Erythroblast (primary cell): Measurements from ENCODE around the gene NUP98.
A peak's percentile ranks its signal among the peaks of the same experiment; 100 is the strongest.

Experiments used
- DNase-seq, 2 experiments: peaks; one replicate each; lab custom pipeline; 2025; lab: John Stamatoyannopoulos, UW
- GATA1 ChIP-seq: IDR thresholded peaks from 2 replicates; pipeline ENCODE4 v1.6.1; 2011; ENCODE audit warnings: low read depth, mild to moderate bottlenecking, control low read depth, low read length, moderate library complexity
- POLR2A ChIP-seq: IDR thresholded peaks from 2 replicates; pipeline ENCODE4 v1.6.1; 2011; ENCODE audit warnings: mild to moderate bottlenecking, low read length

NUP98 gene

GRCh38 chr11:3764266-3764665 lies 33.1 kb downstream of the NUP98 start:
- DNase-seq, result no peak
- TF ChIP-seq GATA1, result no peak

DNA sequence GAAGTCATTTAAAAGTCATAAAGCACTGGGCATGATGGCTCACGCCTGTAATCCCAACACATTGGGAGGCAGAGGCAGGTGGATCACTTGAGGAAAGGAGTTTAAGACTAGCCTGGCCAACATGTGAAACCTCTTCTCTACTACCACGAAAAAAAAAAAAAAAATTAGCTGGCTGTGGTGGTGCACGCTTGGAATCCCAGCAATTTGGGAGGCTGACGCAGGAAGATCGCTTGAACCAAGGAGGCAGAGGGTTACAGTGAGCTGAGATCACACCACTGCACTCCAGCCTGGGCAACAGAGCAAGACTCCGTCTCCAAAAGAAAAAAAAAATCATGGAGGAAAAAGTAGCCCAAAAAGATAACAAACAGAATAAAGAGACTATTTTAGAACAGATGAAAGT lies 42.2 kb downstream of the NUP98 start:
- no peak for DNase-seq
- TF ChIP-seq POLR2A (no peak), GATA1 (no peak)

- DNase-seq, result no peak
- TF ChIP-seq GATA1, result no peak
- TF ChIP-seq POLR2A, result no peak
Measured at GRCh38 chr11:3753110-3753509, 44.2 kb downstream of the NUP98 start.

DNA sequence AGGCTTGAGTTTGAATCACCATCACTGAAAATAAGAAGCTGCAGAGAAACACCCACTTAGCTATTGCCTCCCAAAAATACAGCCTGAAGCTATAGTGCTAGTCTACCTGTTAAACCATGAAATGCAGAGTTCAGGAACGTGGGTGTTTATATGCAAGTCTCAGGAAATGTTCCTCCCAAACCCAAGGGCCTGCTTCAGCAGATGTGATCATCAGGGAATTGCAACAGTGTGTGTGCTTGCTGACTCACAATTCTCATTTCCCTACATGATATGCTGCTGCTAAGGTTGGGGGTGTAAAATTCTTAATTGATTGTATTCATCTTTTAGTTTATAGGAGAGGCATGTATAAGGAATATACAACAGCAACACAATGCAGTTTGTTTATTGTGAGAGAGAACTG lies 49.6 kb downstream of the NUP98 start:
- DNase-seq, result peak in 1 of 2 experiments; percentile 7
- TF ChIP-seq GATA1, result no peak
- no peak for TF ChIP-seq POLR2A

DNA sequence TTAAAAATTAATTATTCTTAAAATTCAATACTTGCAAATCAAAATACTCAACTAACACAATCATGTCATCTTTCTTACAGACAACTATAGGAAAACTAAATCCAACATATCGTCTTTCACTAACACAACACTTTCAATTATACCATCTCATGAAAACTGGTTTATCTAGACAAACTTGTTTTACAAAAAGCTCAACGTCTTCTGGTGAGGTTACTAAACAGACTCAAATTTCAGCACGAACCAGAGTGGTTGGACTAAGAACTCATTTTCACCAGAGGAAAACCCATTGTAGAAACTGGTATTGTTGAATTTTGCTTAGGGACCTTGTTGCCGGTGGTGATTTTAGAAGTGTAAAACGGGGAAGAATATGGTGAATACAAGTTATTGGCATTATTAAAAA lies 52.2 kb downstream of the NUP98 start:
- DNase-seq, result no peak
- TF ChIP-seq GATA1, result no peak
- no peak for TF ChIP-seq POLR2A

DNA sequence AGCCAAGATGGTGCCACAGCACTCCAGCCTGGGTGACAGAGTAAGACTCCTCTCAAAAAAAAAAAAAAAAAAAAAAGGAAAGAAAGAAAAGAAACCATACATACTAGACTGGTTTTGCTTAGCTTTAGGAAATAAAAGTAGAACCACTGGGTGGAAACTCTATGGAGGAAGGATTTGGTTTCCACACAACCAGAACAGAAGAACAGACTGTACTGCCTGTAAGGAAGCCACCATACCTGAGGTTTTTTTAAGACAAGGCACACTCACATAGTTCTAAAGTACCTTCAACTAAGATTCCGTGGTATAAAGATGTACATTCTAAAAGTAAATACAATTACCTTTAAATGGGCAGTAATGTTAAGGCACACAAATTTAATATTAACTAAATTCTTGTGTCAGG lies 58.6 kb downstream of the NUP98 start:
- no peak for DNase-seq
- TF ChIP-seq GATA1 (no peak), POLR2A (no peak)

GRCh38 chr11:3738241-3738640 lies 59.1 kb downstream of the NUP98 start:
- TF ChIP-seq GATA1 (no peak), POLR2A (no peak)
- no peak for DNase-seq

DNA sequence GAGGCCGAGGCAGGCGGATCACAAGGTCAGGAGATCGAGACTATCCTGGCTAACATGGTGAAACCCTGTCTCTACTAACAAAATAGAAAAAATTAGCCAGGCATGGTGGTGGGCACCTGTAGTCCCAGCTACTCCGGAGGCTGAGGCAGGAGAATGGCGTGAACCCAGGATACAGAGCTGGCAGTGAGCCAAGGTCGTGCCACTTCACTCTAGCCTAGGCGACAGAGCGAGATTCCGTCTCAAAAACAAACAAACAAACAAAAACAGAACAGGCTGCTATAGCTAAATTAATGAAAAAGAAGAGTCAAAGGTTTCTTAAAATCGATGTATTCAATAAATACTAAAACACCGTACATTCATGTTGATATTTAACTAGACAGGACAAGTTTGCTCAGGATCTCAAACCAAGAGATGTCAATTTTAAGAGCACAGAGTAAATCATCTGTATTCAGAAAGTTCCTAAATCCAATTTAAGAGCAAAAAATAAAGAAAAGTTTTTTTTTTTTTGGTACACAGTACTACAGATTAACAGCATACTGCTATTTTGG lies 59.9 kb downstream of the NUP98 start:
- TF ChIP-seq GATA1, result no peak
- TF ChIP-seq POLR2A, result no peak

GRCh38 chr11:3736816-3737215 lies 60.5 kb downstream of the NUP98 start:
- no peak for DNase-seq
- no peak for TF ChIP-seq POLR2A
- no peak for TF ChIP-seq GATA1

More for the DNA sequence above, 59.9 kb downstream of the NUP98 start:
- DNase-seq, result no peak

- TF ChIP-seq POLR2A (no peak), GATA1 (no peak)
- DNase-seq, result no peak
Measured at GRCh38 chr11:3735827-3736226, 61.5 kb downstream of the NUP98 start.

- TF ChIP-seq POLR2A (no peak), GATA1 (no peak)
- DNase-seq, result no peak
Measured at GRCh38 chr11:3732671-3733436, 64.5 kb downstream of the NUP98 start.

- DNase-seq, result peak; percentile 15 to 49
- TF ChIP-seq POLR2A (no peak), GATA1 (no peak)
Measured at GRCh38 chr11:3723014-3723708, 74.2 kb downstream of the NUP98 start.

- no peak for TF ChIP-seq POLR2A
- TF ChIP-seq GATA1, result no peak
- DNase-seq, result no peak
Measured at GRCh38 chr11:3722100-3722499, 75.3 kb downstream of the NUP98 start.

GRCh38 chr11:3720997-3721396 lies 76.4 kb downstream of the NUP98 start:
- DNase-seq, result no peak
- TF ChIP-seq GATA1, result no peak
- no peak for TF ChIP-seq POLR2A

GRCh38 chr11:3712274-3712673 lies 85.1 kb downstream of the NUP98 start:
- TF ChIP-seq GATA1, result no peak
- TF ChIP-seq POLR2A, result no peak
- DNase-seq, result no peak
